ENCODE measurements around the gene GPC1. TPM values are rescaled to one million over a fixed set of nuclear protein-coding genes. Genes with fewer than 3 reads are reported as not detected.

Gene GPC1
- total and polyA plus RNA-seq, 10 of the 15 experiments (the other 5 are each of a cell fraction or from before 2014, with no cell fraction given): 0.06 to 0.77 (median 0.23) TPM; not detected in 3

- Histone ChIP-seq H3K4me3 (no peak overlapping the region), H3K27me3 (replicated peaks in 1 of 2; ENCODE audit: control insufficient read depth in 2 of 2, insufficient read depth in 2 of 2, low read length in 1 of 2) (peaks cover 0 to 1% of the 10 kb centered on the region in 2 experiments; a peak in 2 of 4 replicates), H4K20me1 (ENCODE audit: control insufficient read depth, insufficient read depth) (no peaks in the 10 kb centered on the region), H3K36me3 (ENCODE audit: control insufficient read depth in 2 of 2, insufficient read depth in 2 of 2, low read length in 1 of 2) (no peaks in the 10 kb centered on the region), H3K4me2 (ENCODE audit: control insufficient read depth, insufficient read depth) (no peak overlapping the region), H3K4me1 (ENCODE audit: control insufficient read depth, insufficient read depth, low read length) (no peaks in the 10 kb centered on the region), H3K9me3 (replicated peaks; ENCODE audit: control insufficient read depth, insufficient read depth, low read length) (no peaks in the 10 kb centered on the region), H3K9ac (ENCODE audit: control insufficient read depth, insufficient read depth, low read length) (no peak overlapping the region), H2AFZ (ENCODE audit: control insufficient read depth, low read depth, low read length) (no peak overlapping the region), H3K79me2 (ENCODE audit: control insufficient read depth, insufficient read depth, low read length) (no peaks in the 10 kb centered on the region), H3K27ac (ENCODE audit: control insufficient read depth, insufficient read depth) (no peak overlapping the region)
- WGBS (ENCODE audit: insufficient coverage, insufficient replicate concordance, low lambda C conversion rate, missing lambda C conversion rate): 32% methylated on average over 25 of the region's 25 CpGs
- ChIA-PET RAD21 (ENCODE audit: unreplicated experiment) (no interaction called here), CTCF (no interaction called here), POLR2A (no interaction called here), SMC1A (ENCODE audit: uncharacterized antibody, unreplicated experiment) (no interaction called here)
- BruUV-seq (replicated peaks): no TSS peak
- ATAC-seq (no peak), DNase-seq (ENCODE audit: low read depth, low spot score) (no peak), FAIRE-seq (no peak)
- intact Hi-C loops (cut with micrococcal nuclease; ENCODE audit: unreplicated experiment) (no loop called here), in situ Hi-C loops (cut with MboI) (no loop called here)
- TF ChIP-seq RB1 (IDR thresholded peaks at IDR 0.05; ENCODE audit: borderline replicate concordance) (no peak), FOXM1 (IDR thresholded peaks at IDR 0.05; ENCODE audit: low read depth, low read length) (no peak), IRF3 (IDR thresholded peaks at IDR 0.05) (no peak), ZNF207 (IDR thresholded peaks at IDR 0.05; ENCODE audit: borderline replicate concordance) (no peak), KDM1A (IDR thresholded peaks at IDR 0.05; ENCODE audit: borderline replicate concordance) (no peak), NRF1 (conservative IDR thresholded peaks at IDR 0.05; ENCODE audit: low read depth, low read length) (no peak), ASH2L (IDR thresholded peaks at IDR 0.05; ENCODE audit: borderline replicate concordance, low read depth) (no peak), MYB (IDR thresholded peaks at IDR 0.05; ENCODE audit: borderline replicate concordance, low read depth, low read length) (no peak), GABPA (IDR thresholded peaks at IDR 0.05; ENCODE audit: low read depth) (no peak)
- TF ChIP-seq, protein P1, sequence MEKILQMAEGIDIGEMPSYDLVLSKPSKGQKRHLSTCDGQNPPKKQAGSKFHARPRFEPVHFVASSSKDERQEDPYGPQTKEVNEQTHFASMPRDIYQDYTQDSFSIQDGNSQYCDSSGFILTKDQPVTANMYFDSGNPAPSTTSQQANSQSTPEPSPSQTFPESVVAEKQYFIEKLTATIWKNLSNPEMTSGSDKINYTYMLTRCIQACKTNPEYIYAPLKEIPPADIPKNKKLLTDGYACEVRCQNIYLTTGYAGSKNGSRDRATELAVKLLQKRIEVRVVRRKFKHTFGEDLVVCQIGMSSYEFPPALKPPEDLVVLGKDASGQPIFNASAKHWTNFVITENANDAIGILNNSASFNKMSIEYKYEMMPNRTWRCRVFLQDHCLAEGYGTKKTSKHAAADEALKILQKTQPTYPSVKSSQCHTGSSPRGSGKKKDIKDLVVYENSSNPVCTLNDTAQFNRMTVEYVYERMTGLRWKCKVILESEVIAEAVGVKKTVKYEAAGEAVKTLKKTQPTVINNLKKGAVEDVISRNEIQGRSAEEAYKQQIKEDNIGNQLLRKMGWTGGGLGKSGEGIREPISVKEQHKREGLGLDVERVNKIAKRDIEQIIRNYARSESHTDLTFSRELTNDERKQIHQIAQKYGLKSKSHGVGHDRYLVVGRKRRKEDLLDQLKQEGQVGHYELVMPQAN (conservative IDR thresholded peaks at IDR 0.05): no peak
- TF ChIP-seq, protein P2, sequence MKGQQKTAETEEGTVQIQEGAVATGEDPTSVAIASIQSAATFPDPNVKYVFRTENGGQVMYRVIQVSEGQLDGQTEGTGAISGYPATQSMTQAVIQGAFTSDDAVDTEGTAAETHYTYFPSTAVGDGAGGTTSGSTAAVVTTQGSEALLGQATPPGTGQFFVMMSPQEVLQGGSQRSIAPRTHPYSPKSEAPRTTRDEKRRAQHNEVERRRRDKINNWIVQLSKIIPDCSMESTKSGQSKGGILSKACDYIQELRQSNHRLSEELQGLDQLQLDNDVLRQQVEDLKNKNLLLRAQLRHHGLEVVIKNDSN (IDR thresholded peaks at IDR 0.05; ENCODE audit: borderline replicate concordance, extremely low read length, insufficient read depth, low read depth, low read length): no peak
- TF ChIP-seq, protein P3, sequence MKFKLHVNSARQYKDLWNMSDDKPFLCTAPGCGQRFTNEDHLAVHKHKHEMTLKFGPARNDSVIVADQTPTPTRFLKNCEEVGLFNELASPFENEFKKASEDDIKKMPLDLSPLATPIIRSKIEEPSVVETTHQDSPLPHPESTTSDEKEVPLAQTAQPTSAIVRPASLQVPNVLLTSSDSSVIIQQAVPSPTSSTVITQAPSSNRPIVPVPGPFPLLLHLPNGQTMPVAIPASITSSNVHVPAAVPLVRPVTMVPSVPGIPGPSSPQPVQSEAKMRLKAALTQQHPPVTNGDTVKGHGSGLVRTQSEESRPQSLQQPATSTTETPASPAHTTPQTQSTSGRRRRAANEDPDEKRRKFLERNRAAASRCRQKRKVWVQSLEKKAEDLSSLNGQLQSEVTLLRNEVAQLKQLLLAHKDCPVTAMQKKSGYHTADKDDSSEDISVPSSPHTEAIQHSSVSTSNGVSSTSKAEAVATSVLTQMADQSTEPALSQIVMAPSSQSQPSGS (IDR thresholded peaks at IDR 0.05; ENCODE audit: low read length): no peak
- TF ChIP-seq, protein P4, sequence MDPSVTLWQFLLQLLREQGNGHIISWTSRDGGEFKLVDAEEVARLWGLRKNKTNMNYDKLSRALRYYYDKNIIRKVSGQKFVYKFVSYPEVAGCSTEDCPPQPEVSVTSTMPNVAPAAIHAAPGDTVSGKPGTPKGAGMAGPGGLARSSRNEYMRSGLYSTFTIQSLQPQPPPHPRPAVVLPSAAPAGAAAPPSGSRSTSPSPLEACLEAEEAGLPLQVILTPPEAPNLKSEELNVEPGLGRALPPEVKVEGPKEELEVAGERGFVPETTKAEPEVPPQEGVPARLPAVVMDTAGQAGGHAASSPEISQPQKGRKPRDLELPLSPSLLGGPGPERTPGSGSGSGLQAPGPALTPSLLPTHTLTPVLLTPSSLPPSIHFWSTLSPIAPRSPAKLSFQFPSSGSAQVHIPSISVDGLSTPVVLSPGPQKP (IDR thresholded peaks at IDR 0.05; ENCODE audit: low read depth, low read length): no peak
Measured at GRCh38 chr2:240391111-240392051, 44.1 kb upstream of the GPC1 start.
